Forelimb muscle (tissue), 1 donor: ENCODE results near the gene CACHD1. TPM values are rescaled to one million over a fixed set of nuclear protein-coding genes. Genes with fewer than 3 reads are reported as not detected.
A peak's percentile ranks its signal among the peaks of the same experiment; 100 is the strongest.

Experiments
- DNase-seq: peaks from one replicate; pipeline ENCODE4 v3.0.0-alpha.2; 2013; ENCODE audit warnings: low read depth
- polyA plus RNA-seq: library from polyadenylated mRNA; unstranded; fragments of 120-200 nt; gene quantifications from one replicate; pipeline ENCODE4 v1.2.1, GENCODE V29; 2013; ENCODE audit not compliant: insufficient read length

The CACHD1 gene
- polyA plus RNA-seq, 1 donor, result 10.6 TPM

DNA sequence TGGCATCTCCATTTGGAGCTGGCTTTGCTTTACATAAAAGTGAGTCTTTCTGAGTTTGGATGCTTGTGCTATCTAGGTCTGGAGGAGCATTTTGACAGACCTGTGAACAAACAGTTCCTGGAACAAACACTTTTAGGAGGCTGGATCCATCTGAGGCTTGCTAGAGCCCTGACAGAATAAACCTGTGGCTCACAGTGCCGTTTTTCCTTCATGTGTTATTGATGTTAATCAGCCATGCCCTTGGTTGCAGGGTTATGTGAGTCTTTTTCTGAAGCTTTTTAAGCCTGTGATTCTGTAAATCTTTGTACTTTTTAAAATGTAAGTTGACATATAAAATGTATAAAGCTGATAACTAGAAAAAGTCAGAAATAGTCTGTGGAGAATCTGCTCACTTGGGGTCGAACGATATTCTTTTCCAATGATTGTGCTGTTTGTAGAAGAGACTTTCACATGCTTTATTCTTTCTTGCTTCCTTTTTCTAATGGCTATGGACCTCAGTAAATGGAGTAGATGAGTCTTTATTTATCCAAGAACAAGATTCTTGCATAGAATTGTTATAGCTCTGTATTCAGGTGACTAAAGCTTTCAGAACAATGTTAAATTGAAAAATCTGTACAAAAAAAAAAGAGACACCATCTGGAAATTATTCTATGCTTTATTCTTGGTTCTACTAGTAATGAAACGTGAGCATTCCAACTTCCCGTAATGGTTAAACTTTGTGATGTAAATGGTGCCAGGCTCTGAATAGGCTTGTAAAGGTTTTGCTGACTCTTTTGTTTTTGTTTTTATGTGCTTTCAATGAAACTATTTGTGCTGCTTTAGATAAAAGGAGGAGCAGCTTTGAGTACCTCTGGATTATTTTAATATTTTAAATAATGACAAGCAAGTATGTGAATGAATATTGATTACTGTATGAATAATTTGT, 53.7 kb downstream of the CACHD1 start:
- no peak for DNase-seq

DNA sequence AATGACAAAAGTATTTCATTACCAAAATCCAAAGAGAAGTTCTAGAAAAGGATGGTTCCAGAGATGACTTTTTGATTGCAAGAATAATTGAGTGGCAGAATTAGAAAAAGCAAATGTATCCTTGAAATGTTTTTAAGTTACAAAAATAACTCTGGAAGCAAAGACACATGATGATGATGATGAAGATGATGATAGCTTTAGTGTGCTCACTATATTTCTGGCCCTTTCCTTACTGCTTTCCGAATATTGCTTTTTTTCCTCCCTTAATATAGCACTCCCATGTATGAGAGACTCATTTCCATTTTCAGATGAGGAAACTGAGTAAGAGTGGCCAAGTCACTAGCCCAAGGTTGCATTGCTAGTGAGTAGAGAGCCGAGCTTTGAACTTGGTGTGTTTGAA, 54.7 kb downstream of the CACHD1 start:
- no peak for DNase-seq

DNA sequence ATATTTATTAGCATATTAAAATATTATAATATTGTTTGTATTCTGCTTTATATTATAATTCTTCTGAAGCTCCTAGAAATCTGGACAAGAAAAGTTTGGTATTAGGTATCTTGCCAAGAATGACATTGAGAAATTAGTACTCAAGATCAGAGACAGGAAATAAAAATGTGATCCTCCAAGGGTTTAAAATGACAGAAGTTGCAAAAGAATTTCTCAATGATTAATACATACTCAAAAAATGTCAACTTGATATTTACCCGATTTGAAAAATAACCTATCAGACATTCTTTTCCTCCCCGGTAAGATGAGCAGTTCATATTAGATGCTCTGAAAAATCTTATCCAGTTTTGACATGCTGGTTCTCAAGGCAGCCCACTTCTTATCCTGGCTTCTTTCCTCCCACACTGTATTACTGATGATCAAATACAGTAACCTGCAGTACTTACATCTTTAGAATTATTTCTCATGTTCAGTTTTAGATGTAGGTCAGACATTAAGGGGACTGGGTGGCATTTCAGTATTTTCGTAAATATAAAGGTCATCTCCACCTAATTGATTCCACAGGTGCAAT, 55.3 kb downstream of the CACHD1 start:
- no peak for DNase-seq

DNA sequence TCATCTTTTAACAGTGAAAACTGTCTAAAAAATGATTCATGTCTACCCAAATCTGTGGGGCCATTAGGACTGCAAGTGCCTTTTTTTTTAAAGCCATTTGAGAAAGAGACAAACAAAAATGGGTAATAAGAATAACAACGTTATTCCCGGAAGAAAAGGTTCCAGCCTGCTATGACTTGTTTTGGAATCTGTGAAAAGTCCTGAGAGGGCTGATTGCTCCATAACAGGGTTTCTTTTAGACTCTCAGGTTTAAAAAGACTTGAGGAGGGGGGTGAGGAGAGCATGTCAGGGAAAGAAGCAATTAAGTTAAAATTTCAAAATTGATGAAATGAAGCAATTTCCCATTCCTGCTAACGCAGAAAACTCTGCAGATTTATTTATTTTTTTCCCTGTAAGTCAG, 56.4 kb downstream of the CACHD1 start:
- no peak for DNase-seq

DNA sequence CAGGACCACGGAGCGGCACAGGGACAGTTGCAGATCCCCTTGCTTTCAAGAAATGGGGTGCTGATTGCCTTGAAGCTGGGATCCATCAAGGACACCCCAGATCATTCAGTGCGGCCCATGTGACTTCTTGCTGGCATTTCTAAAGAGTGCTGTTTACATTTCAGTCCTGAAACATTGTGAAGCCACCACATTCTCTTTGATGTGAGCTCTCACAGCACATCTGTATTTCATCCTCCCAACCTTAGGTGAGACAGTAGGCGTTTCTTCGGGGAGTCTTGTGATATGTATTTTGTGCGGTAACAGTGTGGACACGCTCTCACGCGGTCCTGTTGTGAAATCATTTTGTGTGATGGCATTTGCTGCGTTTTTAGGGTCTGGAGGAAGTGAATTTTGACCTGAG, 57.2 kb downstream of the CACHD1 start:
- no peak for DNase-seq

DNA sequence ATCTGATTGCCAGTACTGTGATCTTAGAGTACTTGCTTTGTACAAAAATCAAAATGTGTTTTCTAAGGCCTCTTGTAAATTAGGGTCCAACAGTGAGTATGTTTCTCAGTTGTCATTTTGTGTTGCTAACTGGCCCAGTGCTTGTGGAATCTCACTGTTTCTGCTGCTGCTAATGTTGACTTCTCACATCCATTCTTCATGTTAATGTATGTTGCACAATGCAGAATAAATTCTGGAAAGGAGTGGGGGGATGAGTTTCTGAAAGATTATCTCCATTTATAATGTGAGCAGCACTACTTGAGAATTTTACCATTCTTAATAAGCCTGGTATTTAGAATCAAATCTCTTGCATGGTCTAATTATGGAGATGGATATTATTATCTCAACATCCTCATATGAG, 57.9 kb downstream of the CACHD1 start:
- DNase-seq, result no peak

DNA sequence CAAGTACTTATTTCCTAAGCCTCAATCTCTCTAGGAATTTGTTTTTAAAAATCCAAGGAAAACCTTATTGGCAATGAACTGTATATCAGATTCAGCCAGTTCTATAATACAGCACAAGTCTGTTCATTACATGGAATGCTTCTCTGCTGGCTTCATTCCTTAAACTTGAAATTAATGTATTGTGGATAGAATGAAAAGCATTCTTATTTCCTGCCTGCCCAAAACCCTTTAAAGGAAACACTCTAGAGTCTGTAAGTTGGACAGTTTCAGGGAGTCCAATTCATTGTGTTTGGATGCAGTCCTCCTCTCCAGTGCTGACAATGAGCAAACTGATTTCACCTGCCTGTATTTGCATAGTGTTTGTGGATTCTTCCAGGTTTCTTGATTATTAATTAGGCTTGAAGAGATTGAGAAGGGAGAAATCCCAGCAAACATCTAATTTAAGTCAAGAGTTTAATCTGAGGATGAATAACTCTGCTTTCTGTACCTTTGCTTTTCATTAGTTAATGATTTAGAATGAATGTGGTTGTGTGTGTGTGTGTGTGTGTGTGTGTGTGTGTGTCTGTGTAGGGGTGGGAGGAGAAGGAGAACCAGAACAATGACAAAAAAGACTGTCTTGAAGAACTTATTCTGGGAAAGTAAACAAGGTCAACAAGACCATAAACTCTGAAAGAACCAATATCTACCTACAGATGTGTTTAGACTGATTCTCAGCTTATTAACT, 61.2 kb downstream of the CACHD1 start:
- peak; percentile 72 for DNase-seq

DNA sequence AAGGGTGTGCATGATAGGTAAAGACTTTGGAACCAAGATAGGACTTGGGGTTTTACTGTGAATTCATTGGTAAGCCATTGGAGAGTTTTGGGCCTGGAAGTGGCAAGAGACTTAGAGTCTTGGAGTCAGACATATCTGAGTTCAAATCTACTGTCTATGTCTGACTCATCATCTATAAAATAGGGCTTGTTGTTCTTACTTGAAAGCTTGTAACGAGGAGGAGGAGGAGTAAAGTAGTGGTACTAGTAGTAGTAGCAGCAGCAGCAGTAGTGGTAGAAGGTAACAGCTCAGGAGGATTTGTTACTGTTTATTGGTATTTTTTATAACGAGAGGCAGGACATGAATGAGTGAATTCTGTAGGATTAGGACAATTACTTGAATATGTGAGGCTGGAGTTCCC, 62.7 kb downstream of the CACHD1 start:
- DNase-seq, result no peak

DNA sequence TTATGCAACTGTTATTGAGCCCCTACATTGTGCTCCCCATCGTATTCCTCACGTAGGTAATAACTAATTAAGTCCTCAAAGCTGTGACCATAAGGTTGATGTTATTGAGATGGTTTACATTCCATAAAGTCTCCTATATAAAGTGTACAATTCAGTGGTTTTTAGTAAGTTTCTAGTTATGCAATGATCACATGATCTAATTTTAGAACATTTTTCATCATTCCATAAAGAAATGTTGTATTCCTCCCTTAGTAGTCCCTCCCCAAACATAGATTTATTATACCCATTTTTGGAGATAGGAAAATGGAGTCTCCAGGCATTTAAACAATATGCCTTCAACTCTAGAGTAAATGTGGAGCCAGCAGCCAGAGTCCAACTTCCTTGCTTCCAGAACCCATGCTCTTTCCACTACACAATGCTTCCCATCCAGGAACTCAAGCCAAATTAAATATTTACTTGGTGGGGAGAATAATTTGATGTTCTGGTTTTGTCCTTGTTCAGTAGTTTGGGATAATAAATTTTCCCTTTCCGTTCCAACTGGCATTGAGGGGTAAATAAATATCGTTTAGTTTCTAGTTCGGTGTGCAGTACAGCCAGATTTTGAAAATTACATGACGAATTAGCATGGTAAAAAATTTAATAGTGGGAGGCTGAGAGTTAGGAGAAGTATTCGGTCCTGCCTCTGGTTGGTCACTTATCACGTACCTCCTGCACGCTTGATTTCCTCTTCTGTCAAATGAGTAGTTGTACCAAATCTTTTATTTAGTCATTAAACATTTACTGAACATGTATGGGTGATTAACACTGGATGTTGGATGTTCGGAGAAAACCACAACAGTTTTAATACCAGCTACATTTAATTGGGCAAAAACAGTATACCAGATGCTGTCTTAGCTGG, 66.3 kb downstream of the CACHD1 start:
- no peak for DNase-seq

DNA sequence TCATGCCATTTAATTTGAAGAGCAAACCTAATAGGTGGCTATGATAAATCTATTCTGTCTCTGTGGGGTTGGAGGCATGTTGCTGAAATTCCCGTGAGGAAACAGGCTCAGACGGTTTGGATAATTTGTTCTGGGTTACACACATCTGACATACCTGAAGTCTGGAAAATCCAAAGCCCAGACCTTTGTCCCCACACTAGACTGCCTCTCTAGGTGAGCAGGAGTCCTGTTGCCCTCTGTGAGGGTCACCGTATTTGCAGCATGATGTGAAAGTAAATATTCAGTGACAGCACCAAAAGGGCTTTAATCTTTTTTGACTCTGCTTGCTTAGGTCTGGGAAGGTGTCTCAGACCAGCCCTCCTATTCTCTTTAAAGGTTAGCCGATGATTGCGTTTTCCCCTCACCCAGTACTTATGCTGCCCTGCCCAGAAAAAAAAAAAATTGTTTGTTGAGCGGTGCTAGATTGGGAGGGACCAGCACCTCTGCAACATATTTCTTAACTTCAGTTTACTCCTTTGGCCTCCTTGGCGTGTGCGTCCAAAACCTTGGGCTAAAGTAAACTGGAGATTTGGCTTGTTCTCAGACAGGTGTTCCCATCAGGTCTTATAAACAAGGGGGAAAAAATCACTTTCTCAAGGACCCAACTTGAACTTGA, 67.0 kb downstream of the CACHD1 start:
- DNase-seq, result no peak

DNA sequence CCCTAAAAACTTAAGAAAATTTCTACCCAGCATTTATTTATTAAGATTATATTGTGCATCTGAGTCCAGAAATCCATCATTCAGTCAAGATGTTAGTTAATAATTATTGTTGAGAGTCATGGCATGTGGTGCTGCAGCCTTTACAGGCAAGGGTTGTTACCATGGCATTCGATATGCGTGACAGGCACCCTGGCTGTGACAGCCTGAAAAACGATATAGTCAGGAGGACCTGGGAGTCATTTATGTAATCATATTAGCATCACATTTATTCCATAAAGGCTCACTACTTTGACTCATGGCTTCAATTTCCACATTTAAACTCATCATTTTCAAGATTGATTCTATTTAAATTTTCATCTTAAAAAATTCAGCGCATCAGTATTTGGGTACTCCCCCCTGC, 68.0 kb downstream of the CACHD1 start:
- DNase-seq, result no peak

DNA sequence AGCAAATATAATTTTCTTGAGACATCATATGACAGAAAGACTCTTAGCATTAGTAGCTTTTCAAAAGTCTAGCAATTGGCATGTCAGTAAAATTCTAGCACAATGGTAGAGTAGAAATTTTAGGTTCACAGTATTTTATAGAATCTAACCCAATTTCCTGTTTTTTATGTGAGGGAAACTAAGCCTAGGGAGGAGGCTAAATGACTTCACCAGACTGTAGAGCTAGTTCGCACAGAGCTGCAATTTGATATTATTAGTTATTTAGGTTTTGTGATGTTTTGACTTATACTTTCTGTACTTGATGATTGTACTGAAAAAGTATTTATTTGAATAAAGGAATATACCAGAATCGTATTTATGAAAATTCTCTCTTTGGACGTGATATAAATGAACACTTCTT, 68.5 kb downstream of the CACHD1 start:
- DNase-seq, result no peak

DNA sequence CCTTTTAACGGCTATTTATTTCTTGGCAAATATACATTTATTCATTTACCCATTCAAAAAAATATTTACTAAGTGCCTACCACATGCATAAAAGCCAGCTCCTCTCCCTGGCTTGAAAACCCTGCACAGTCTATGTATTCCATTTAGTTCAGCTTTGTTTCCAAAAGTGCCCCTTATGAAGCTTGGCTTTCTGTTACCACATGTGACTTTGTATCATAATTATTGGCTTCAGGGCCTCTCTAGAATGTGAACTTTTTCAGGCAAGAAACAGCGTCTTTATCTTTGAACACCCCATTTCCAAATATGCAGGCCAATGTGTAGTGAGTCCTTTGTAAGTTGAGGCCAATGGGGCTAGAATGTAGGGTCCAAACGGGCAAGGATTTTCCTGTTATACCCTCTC, 69.4 kb downstream of the CACHD1 start:
- DNase-seq, result no peak

DNA sequence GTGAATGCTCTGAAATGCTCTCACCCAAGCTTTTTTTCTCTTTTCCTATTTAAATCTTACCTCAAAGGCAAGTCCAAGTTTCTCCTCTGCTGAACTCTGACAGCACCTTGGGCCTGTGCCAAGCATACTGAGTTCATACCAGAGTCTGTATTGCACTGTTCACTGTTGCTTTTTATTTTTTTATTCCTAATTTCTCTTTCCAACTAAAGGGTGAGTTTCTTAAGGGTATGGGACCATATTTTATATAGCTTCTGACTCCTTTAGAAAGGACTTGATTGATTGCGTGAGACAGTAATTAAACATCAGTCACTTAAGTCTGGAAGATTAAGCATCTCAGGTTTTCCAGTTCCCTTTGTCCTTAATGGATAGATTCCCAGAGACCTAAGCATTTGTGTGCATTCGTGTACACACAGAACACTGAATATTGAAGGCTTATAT, 69.9 kb downstream of the CACHD1 start:
- DNase-seq, result no peak

DNA sequence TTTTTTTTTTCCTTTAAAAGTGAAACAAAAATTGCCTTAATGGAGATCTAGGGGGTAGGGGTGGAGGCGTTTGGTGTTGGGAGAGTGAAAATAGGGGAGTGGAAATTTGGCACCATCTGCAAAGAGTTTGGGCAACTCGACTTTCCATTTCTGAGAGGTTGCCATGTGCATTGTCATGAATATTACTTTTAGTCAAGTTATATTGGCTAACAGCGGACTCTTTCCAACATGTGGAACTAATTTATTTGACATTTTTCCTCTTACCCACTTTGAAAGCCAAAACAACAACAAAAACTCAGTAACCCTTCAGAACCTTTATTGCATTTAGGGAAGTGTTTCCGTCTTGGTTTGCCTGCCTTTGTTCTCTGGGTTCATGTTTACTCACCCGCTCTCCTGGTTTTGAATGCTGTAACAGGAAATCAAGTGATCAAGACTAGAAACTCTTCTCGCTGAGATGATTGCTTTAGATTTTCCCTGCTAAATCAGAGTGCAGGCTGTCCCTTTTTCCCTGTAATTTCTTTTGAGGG, 70.4 kb downstream of the CACHD1 start:
- DNase-seq, result peak; percentile 35

DNA sequence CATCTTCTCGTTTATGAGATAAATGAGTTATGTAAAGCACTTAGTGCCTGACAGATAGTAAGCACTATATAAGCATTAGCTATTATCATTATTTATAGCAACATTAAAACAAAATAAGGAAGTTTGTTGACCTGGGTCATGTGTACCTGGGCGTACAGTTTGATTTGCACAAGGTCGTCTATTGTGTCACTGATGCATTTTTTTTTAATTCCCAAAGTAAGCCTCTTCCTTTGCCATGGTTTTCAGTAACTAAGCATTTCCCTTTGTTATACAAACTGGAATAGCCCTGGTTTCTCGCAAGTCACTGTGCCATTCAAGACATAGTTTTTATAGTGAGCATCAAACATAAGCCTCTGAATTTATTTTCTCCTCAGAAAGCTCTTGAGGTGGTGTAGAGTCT, 72.2 kb downstream of the CACHD1 start:
- DNase-seq, result no peak

DNA sequence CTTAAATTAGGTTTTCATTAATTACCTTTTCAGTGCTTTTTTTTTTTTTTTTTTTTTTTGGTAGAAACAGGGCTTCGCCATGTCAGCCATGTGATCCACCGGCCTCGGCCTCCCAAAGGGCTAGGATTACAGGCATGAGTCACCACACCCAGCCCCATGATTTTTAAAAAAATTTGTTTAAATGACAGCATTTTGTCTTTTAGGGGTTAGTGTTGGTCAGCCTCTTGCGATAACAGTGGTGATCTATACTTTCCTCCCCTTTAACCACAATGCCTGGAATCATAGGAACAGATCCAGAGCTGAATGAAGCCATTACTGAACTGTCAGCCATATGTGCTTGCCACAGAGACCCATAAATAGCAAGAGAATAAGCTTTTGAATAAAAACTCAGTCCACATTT, 73.9 kb downstream of the CACHD1 start:
- DNase-seq, result no peak

DNA sequence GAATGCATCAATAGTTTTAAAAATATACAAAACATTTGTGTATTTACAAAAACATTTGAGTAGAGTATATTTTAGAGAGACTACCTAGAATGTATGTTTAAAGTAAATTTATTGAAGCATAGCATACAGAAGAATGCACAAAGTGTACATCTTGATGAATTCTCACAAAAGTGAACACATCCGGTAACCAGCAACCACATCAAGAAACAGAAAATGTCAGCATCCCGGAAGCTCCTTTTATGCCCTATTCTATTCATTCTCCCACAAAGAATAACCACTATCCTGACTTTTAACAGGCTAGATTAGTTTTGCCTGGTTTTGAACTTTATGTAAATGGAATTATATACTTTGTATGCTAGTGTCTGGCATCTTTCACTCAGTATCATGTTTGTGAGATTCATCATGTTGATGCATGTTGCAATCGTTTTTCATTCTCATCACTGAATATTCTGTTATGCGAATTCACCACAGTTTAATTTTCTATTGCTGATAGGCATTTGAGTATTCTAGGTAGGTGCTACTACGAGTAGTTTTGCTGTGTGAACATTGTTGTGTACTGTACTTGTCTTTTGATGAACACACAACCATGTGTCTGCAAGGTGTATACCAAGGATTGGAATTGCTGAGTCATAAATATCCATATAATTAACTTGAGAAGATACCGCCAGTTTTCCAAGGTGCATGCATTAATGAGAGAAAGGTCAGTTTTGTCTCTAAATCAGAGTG, 75.4 kb downstream of the CACHD1 start:
- DNase-seq, result no peak

DNA sequence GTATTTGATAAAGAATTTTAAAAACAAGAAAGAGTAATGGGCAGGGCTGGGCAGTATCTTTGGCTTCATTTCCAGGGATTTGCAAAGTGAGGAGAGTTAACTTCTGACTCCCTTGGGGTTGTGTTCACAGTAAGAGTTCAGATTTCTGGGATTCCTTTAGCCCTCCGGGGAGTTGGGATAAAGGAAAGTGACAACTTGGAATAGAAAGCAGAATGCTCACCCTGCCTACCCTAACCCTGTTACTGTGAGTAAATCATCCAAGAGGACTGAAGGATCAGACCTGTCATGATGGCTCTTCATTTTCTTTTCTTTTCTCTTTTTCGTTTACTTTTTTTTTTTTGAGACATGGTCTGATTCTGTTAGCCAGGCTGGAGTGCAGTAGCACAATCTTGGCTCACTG, 76.1 kb downstream of the CACHD1 start:
- no peak for DNase-seq
